ENCODE data around the gene F8.

- no peak for TF ChIP-seq CTCF (conservative IDR thresholded peaks at IDR 0.05 in 1 of 2, IDR thresholded peaks at IDR 0.05 in 1 of 2; ENCODE audit: low read depth in 1 of 2, low read length in 2 of 2)
- no peak for TF ChIP-seq EZH2 (IDR thresholded peaks at IDR 0.05; ENCODE audit: low read length, missing control alignments)
Measured at GRCh38 chrX:155070663-155070974, 48.1 kb upstream of the F8 start.
